Peyer's patch (tissue), 4 donors: ENCODE measurements around the gene MRPL17.

Experiments
- CTCF ChIP-seq, 6 experiments: fragments of 450-650 bp in 4 of 6; fragments of 200-600 bp in 2 of 6; sonication (generic) in 1 of 6; IDR thresholded peaks; one replicate each; pipeline ENCODE4 v1.5.1; 2017 to 2019; ENCODE audit warnings: antibody characterized with exemption in 6 of 6, mild to moderate bottlenecking in 3 of 6, moderate library complexity in 1 of 6
- POLR2A ChIP-seq, 2 donors: fragments of 450-650 bp; IDR thresholded peaks; one replicate each; pipeline ENCODE4 v1.5.1; 2017; ENCODE audit warnings: antibody characterized with exemption in 2 of 2, mild to moderate bottlenecking in 2 of 2, moderate library complexity in 2 of 2

GRCh38 chr11:6717426-6717825 lies 34.3 kb upstream of the MRPL17 start:
- TF ChIP-seq CTCF (IDR thresholded peaks at IDR 0.05) (no peak), POLR2A (IDR thresholded peaks at IDR 0.05) (no peak)
